HG03064 (cell line): ENCODE data around the gene SHF.
A peak's percentile ranks its signal among the peaks of the same experiment; 100 is the strongest.

ENCODE experiments used
- ATAC-seq: cut with Tn5 transposase; IDR thresholded peaks from one replicate; pipeline ENCODE4 v1.9.1; 2021; ENCODE audit warnings: low read depth; ENCODE audit not compliant: unreplicated experiment

Gene SHF

GRCh38 chr15:45171912-45172311, 15.9 kb downstream of the SHF start:
- no peak for ATAC-seq

GRCh38 chr15:45169608-45170480, 17.9 kb downstream of the SHF start:
- ATAC-seq = no peak

GRCh38 chr15:45168751-45169551, 18.8 kb downstream of the SHF start:
- ATAC-seq = no peak

- ATAC-seq = no peak
Measured at GRCh38 chr15:45168286-45168685, 19.5 kb downstream of the SHF start.

- no peak for ATAC-seq
Measured at GRCh38 chr15:45167631-45168205, 20.0 kb downstream of the SHF start.

- ATAC-seq = peak; percentile 80
Measured at GRCh38 chr15:45166834-45167630, 20.7 kb downstream of the SHF start.

- ATAC-seq = no peak
Measured at GRCh38 chr15:45165536-45165935, 22.2 kb downstream of the SHF start.

GRCh38 chr15:45164914-45165313, 22.9 kb downstream of the SHF start:
- ATAC-seq = no peak

GRCh38 chr15:45163508-45163856, 24.3 kb downstream of the SHF start:
- ATAC-seq = no peak

- no peak for ATAC-seq
Measured at GRCh38 chr15:45162771-45163507, 24.8 kb downstream of the SHF start.

GRCh38 chr15:45161666-45162065, 26.1 kb downstream of the SHF start:
- no peak for ATAC-seq

- ATAC-seq = no peak
Measured at GRCh38 chr15:45157974-45158373, 29.8 kb downstream of the SHF start.

GRCh38 chr15:45156744-45157455, 30.9 kb downstream of the SHF start:
- ATAC-seq = no peak

- no peak for ATAC-seq
Measured at GRCh38 chr15:45155739-45156138, 32.0 kb downstream of the SHF start.

GRCh38 chr15:45151998-45152828, 35.6 kb downstream of the SHF start:
- no peak for ATAC-seq

GRCh38 chr15:45150997-45151396, 36.8 kb downstream of the SHF start:
- ATAC-seq = no peak

- ATAC-seq = no peak
Measured at GRCh38 chr15:45150481-45150880, 37.3 kb downstream of the SHF start.

- no peak for ATAC-seq
Measured at GRCh38 chr15:45149060-45149459, 38.7 kb downstream of the SHF start.
